ENCODE data around the gene CMTM6.
"Not testable (repeated sequence)": the region's sequence is repeated elsewhere in the genome, so short reads cannot be mapped to it uniquely, and the experiment has no call there.

CMTM6 gene

DNA sequence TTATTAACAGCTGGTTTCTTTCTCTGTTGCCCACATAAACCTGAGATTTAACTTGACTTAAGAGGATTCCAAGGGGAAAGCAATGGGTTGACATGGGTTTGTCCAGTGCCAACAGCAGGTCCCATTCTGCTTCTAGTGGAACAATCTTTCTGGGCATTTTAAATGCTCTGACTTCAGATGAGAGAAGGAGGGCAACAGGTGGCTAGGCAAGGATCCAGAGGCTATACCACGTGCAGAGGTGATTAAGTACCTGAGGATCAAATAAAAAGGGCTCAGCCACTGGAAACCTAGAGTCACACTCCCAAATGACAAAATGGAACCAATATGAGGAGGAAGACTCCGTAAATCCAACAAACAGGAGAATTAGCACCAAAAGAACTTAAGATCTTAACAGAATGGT lies 28.5 kb downstream of the CMTM6 start:
- DNase-seq (ENCODE audit: extremely low read depth, low read depth): no peak
- TF ChIP-seq, protein P1, sequence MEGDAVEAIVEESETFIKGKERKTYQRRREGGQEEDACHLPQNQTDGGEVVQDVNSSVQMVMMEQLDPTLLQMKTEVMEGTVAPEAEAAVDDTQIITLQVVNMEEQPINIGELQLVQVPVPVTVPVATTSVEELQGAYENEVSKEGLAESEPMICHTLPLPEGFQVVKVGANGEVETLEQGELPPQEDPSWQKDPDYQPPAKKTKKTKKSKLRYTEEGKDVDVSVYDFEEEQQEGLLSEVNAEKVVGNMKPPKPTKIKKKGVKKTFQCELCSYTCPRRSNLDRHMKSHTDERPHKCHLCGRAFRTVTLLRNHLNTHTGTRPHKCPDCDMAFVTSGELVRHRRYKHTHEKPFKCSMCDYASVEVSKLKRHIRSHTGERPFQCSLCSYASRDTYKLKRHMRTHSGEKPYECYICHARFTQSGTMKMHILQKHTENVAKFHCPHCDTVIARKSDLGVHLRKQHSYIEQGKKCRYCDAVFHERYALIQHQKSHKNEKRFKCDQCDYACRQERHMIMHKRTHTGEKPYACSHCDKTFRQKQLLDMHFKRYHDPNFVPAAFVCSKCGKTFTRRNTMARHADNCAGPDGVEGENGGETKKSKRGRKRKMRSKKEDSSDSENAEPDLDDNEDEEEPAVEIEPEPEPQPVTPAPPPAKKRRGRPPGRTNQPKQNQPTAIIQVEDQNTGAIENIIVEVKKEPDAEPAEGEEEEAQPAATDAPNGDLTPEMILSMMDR (IDR thresholded peaks at IDR 0.05; ENCODE audit: low read depth, low read length): no peak

DNA sequence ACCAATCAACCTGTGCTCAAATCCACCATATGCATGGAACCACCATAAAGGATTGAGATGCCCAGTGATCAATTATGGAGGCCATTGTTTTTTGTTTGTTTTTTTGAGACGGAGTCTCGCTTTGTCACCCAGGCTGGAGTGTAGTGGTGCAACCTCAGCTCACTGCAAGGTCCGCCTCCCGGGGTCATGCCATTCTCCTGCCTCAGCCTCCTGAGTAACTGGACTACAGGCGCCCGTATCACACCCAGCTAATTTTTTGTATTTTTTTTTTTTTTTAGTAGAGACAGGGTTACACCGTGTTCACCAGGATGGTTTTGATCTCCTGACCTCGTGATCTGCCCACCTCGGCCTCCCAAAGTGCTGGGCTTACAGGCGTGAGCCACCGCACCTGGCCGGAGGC lies 30.5 kb downstream of the CMTM6 start:
- DNase-seq (ENCODE audit: extremely low read depth, low read depth): not testable (repeated sequence)

- DNase-seq (ENCODE audit: extremely low read depth, low read depth): no peak
- TF ChIP-seq, protein P1 (IDR thresholded peaks at IDR 0.05; ENCODE audit: low read depth, low read length): no peak
Observed at GRCh38 chr3:32471246-32471645, 31.4 kb downstream of the CMTM6 start.

- DNase-seq (ENCODE audit: extremely low read depth, low read depth): no peak
- TF ChIP-seq, protein P1 (IDR thresholded peaks at IDR 0.05; ENCODE audit: low read depth, low read length): no peak
Observed at GRCh38 chr3:32470362-32470761, 32.3 kb downstream of the CMTM6 start.

DNA sequence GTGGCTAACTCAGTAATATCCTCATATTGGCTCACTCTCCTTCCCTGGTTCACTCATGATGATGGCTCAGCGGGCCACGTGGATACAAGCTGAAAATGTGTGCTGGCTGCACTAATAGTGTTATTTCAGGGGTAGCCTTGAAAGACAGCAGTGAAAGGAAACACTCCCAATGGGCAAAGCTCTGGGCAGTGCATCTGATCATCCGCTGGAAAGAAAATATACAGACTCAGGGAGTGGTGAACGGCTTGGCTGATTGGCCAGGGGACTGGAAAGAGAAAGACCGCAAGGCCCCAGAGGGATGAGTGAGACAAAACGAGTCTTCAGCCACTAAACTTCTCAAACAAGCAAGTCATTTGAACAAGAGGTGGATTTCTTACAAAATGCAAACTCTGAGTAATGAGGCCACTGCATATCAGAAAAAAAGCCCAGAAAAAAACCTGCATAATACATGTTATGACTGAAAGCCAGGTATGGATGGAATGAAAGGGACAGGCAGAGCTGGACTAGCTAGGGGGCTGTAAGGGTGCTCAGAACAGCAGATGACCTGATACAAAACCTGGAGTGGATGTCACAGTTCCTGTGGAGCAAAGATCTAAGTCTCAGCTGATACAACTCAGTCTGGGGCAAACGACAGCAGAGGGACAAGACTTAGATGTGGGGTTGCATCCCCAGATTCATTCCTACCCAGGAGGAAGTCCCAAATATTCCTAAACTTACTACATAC lies 33.3 kb downstream of the CMTM6 start:
- no peak for DNase-seq (ENCODE audit: extremely low read depth, low read depth)
- TF ChIP-seq, protein P1 (IDR thresholded peaks at IDR 0.05; ENCODE audit: low read depth, low read length): no peak

DNA sequence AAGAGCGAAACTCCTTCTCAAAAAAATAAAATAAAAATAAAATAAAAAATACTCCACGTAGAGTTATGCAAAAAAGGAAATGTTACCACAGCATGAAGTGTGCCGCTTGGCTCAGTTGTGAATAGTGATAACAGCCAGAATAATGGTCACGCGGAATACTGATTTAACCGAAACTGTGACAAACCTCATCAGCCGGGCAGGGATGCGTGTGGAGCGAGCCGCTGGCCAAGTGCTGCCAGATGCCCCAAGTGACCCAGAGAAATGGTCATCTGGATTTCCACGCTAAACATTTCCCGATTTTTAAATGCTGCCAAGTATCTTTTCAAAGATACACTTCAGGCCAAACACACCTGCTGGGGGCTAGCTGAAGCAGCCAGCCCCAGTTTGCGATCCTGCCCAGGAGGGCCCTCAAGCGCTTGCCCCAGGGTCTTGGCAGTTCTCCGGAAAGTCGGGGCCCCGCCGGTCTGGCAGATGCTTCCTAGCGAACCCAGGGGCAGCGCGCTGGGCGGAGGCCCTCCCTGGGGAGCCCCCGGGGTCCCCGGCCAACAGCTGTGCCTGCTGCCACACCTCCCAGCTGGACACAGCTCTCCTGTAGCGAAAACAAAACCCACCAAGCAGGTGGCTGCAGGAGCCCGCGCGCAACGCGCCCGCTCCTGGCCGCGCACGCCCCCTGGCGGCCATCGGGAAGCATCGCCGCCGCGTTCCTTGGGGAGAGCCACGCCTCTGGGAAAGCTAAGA lies 35.1 kb downstream of the CMTM6 start:
- TF ChIP-seq, protein P1 (IDR thresholded peaks at IDR 0.05; ENCODE audit: low read depth, low read length): peak; percentile 83
- no peak for DNase-seq (ENCODE audit: extremely low read depth, low read depth)

DNA sequence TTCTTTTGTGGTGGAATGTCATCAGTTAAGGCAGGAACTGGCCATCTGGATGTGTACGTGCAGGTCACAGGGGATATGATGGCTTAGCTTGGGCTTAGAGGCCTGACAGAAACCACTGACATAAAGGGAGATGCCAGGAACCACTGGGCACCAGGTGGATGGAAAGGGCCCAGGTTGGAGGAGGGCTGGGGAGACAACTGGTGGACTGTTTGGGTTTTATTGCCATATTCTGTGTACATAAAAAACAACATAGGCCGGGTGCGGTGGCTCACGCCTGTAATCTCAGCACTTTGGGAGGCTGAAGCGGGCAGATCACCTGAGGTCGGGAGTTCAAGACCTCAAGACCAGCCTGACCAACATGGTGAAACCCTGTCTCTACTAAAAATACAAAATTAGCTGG lies 35.8 kb downstream of the CMTM6 start:
- DNase-seq (ENCODE audit: extremely low read depth, low read depth): not testable (repeated sequence)

GRCh38 chr3:32464726-32465125 lies 37.9 kb downstream of the CMTM6 start:
- not testable (repeated sequence) for DNase-seq (ENCODE audit: extremely low read depth, low read depth)

DNA sequence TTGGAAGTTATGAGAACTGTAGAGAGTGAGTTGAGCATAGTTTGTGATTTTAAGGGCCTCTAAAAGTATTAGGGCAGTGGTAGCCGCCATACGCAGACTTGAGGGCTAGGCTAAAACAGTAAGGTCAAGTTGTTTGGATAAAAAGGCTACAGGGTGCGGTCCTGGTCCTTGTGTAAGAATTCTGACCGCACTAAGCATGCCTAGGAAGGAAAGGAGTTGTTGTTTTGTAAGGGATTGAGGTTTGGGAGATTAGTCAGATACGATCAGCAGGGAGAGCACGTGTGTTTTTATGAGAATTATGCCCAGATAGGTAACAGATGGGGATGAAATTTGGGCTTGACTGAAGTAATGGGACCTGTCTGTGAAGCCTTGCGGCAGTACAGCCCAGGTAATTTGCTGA lies 39.2 kb downstream of the CMTM6 start:
- not testable (repeated sequence) for DNase-seq (ENCODE audit: extremely low read depth, low read depth)

DNA sequence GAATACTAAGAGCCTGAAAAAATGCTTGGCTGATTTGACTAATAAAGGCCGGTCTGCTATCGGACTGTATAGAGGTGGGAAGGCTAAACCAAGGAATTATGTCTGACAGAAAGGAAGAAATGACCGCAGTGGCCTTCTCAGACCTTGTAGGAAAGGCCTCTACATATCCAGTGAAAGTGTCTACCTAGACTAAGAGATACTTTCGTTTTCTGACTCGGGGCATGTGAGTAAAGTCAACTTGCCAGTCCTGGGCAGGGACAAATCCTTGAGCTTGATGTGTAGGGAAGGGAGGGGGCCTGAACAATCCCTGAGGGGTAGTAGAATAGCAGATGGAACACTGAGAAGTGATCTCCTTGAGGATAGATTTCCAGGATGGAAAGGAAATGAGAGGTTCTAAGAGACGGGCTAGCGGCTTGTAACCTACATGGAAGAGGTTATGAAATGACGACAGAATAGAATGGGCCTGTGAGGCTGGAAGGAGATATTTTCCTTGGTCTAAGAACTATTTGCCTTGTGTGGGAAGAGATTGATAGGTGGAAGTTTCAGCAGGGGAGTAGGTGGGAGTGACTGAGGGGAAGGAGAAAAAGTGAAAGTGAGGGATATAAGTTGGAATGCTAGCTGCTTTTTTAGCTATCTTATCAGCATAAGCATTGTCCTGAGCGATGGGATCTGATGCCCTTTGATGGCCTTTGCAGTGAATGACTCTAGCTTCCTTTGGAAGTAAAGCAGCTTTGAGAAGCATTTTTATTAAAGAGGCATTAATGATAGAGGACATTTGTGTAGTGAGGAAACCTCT lies 40.3 kb downstream of the CMTM6 start:
- not testable (repeated sequence) for DNase-seq (ENCODE audit: extremely low read depth, low read depth)

- DNase-seq (ENCODE audit: extremely low read depth, low read depth): not testable (repeated sequence)
Observed at GRCh38 chr3:32460817-32461496, 41.7 kb downstream of the CMTM6 start.
